Spinal cord (tissue), 10 donors: ENCODE results near the gene DCUN1D5. TPM values are rescaled to one million over a fixed set of nuclear protein-coding genes. Genes with fewer than 3 reads are reported as not detected.
"Not testable (repeated sequence)": the region's sequence is repeated elsewhere in the genome, so short reads cannot be mapped to it uniquely, and the experiment has no call there.

Source experiments
- DNase-seq, 6 donors: peaks; one replicate each; pipeline versions ENCODE4 v3.0.0 to v3.0.0-alpha.2; 2013 to 2015; ENCODE audit warnings: low spot score in 6 of 6, low read depth in 4 of 6
- H3K27ac ChIP-seq: one replicate; pipeline ENCODE4 v1.5.1; 2013; ENCODE audit warnings: low read depth, low read length, control low read depth
- H3K27me3 ChIP-seq: one replicate; pipeline ENCODE4 v1.6.1; 2013; ENCODE audit warnings: low read length; ENCODE audit not compliant: control insufficient read depth, insufficient read depth
- H3K36me3 ChIP-seq: one replicate; pipeline ENCODE4 v1.6.1; 2013; ENCODE audit warnings: low read length; ENCODE audit not compliant: control insufficient read depth, insufficient read depth
- H3K4me1 ChIP-seq: one replicate; pipeline ENCODE4 v1.6.1; 2013; ENCODE audit warnings: low read length; ENCODE audit not compliant: control insufficient read depth, insufficient read depth
- H3K4me3 ChIP-seq: one replicate; pipeline ENCODE4 v1.5.1; 2013; ENCODE audit warnings: low read depth, low read length, control low read depth
- H3K9me3 ChIP-seq: one replicate; pipeline ENCODE4 v1.6.1; 2013; ENCODE audit warnings: low read length; ENCODE audit not compliant: control insufficient read depth, insufficient read depth
- WGBS: methylation state at CpG from one replicate; pipeline ENCODE4 v1.1.5; 2013; ENCODE audit warnings: missing lambda C conversion rate; ENCODE audit not compliant: insufficient coverage; 5-methylcytosine and 5-hydroxymethylcytosine counted together
- polyA plus RNA-seq, 2 donors: library from polyadenylated mRNA; unstranded; fragments of 120-200 nt; gene quantifications; one replicate each; pipeline ENCODE4 v1.2.1, GENCODE V29; 2013; ENCODE audit not compliant: insufficient read length in 2 of 2
- total RNA-seq, 2 donors: library from RNA; depleted of rRNA in 1 of 2; stranded (reverse); fragments of 120-200 nt in 1 of 2; fragments of >200 nt in 1 of 2; gene quantifications; one replicate each; pipeline versions ENCODE4 v1.2.3 to v1.2.4, GENCODE V29; 2013 to 2014
- donor health status: healthy.

Gene DCUN1D5
- total and polyA plus RNA-seq, 4 donors = 30.8 to 42.7 (median 32.8) TPM

- Histone ChIP-seq H3K36me3 (no peaks in the 10 kb centered on the region), H3K9me3 (no peaks in the 10 kb centered on the region), H3K27me3 (no peaks in the 10 kb centered on the region), H3K4me1 (no peaks in the 10 kb centered on the region), H3K27ac (no peak overlapping the region), H3K4me3 (no peak overlapping the region)
- no CpG with 5 or more reads among the region's 2 CpGs for WGBS
- DNase-seq = no peak
Measured at GRCh38 chr11:103042161-103042560, 49.8 kb downstream of the DCUN1D5 start.

DNA sequence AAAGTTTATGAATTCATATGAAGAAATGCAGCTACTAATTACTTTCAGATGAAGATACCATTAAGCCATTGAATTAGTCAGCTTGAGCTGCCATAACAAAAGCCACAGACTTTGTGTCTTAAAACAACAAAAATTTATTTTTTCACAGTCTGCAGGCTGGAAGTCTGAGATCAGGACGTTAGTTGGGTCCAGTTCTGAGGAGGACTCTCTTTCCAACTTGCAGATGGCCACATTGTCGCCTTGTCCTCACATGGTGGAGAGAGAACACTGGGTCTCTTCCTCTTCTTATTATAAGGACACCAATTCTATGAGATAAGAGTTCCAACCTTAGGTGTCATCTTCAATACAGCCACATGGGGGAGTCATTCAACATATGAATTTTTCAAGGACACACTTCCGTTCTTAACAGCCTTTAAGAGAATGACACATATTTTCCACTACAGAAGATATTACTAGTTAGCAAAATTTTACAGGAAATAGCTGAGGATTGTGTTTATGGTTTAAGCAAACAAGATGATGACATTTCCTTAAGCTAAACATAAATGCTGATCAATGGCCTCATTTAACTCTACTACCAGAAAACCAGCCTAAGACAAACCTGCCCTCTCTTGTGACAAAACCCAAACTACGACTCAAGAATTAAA lies 56.0 kb downstream of the DCUN1D5 start:
- no peak overlapping the region for H3K4me3 ChIP-seq
- peak in 2 of 6 donors; percentile 20 to 30 for DNase-seq
- no peaks in the 10 kb centered on the region for H3K27me3 ChIP-seq
- H3K27ac ChIP-seq = no peak overlapping the region
- WGBS = no CpG with 5 or more reads among the region's 4 CpGs
- no peaks in the 10 kb centered on the region for H3K4me1 ChIP-seq
- H3K36me3 ChIP-seq = no peaks in the 10 kb centered on the region
- H3K9me3 ChIP-seq = no peaks in the 10 kb centered on the region

DNA sequence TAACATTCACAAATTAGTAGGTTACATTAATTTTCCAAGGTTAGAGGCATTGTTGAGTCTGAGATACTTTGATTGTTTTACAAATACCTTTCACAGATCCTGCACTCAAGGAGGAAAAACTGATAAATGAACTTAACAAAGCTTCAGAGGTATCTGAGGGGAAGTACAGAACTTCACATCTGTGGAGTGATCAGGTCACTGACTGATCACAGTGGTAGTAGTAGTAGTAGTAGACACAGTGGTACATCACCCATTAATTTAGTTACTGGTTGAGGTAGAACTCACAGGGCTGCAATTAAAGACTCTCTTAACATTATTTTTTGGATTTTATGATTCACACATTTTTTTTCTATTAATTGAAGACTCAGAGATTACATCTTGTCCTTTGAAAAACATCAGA lies 56.7 kb downstream of the DCUN1D5 start:
- Histone ChIP-seq H3K4me1 (no peaks in the 10 kb centered on the region), H3K27me3 (no peaks in the 10 kb centered on the region), H3K9me3 (no peaks in the 10 kb centered on the region), H3K4me3 (no peak overlapping the region), H3K36me3 (no peaks in the 10 kb centered on the region), H3K27ac (no peak overlapping the region)
- DNase-seq = no peak

GRCh38 chr11:103031834-103032233 lies 60.1 kb downstream of the DCUN1D5 start:
- H3K4me1 ChIP-seq = no peaks in the 10 kb centered on the region
- H3K36me3 ChIP-seq = no peaks in the 10 kb centered on the region
- WGBS = 100% methylated on average over 1 of the region's 2 CpGs
- no peak overlapping the region for H3K27ac ChIP-seq
- no peaks in the 10 kb centered on the region for H3K27me3 ChIP-seq
- no peak for DNase-seq
- H3K4me3 ChIP-seq = no peak overlapping the region
- peaks cover 1% of the 10 kb centered on the region for H3K9me3 ChIP-seq

DNA sequence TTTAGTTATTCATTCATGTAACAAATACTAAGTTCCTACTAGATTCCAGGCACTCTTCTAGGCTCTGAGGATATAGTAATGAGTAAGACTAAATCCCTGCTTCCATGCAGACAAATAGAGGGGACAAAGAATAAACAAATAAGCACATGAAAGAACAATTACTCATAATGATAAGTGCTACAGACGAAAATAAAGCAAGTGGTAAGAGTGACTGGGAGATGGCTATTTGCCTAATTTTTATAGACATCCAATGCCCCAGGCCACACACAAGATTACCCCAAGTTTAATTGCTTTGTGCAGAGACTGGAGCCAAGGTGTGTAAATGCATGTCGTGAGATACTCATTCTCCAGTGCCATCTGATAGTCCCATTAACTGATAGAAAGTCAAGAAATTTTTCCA lies 62.6 kb downstream of the DCUN1D5 start:
- H3K4me1 ChIP-seq = no peaks in the 10 kb centered on the region
- no peak overlapping the region for H3K27ac ChIP-seq
- H3K4me3 ChIP-seq = no peak overlapping the region
- no peak for DNase-seq
- H3K27me3 ChIP-seq = no peaks in the 10 kb centered on the region
- peaks cover 1% of the 10 kb centered on the region for H3K9me3 ChIP-seq
- H3K36me3 ChIP-seq = no peaks in the 10 kb centered on the region
- no CpG with 5 or more reads among the region's 2 CpGs for WGBS

GRCh38 chr11:103028304-103029020 lies 63.5 kb downstream of the DCUN1D5 start:
- H3K4me1 ChIP-seq, H3K36me3 ChIP-seq, H3K4me3 ChIP-seq, H3K27ac ChIP-seq, H3K9me3 ChIP-seq, H3K27me3 ChIP-seq, DNase-seq: not testable (repeated sequence)
- WGBS = no CpG with 5 or more reads among the region's 7 CpGs

- no peak overlapping the region for H3K4me3 ChIP-seq
- H3K27me3 ChIP-seq = no peaks in the 10 kb centered on the region
- DNase-seq = no peak
- H3K4me1 ChIP-seq = no peaks in the 10 kb centered on the region
- 86% methylated on average over 3 of the region's 3 CpGs for WGBS
- H3K9me3 ChIP-seq = peaks cover 1% of the 10 kb centered on the region
- no peak overlapping the region for H3K27ac ChIP-seq
- H3K36me3 ChIP-seq = no peaks in the 10 kb centered on the region
Measured at GRCh38 chr11:103024086-103024485, 67.9 kb downstream of the DCUN1D5 start.

- Histone ChIP-seq H3K27ac (no peak overlapping the region), H3K4me1 (no peaks in the 10 kb centered on the region), H3K27me3 (no peaks in the 10 kb centered on the region), H3K4me3 (no peak overlapping the region), H3K36me3 (no peaks in the 10 kb centered on the region), H3K9me3 (no peaks in the 10 kb centered on the region)
- no peak for DNase-seq
- no CpG with 5 or more reads among the region's 1 CpG for WGBS
Measured at GRCh38 chr11:103016031-103016430, 75.9 kb downstream of the DCUN1D5 start.

DNA sequence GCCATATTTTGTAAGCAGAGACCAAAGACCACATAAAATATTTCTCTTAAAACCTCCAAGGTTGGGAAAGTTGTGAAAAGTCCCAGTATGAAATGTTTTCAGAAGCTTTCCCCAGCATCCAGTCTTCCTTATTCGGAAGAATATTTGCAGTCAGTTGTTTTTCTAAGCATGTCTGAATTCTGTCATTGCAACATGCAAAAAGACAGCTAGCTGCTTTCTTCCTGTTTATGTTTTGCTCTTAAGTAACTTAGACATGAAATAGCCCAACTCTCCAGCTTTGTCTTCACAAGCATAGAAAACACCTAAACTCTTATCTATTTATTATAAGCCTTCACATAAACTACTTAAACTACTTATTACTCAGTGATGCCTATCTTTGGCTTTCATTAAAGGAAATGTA lies 78.5 kb downstream of the DCUN1D5 start:
- Histone ChIP-seq H3K4me1 (no peaks in the 10 kb centered on the region), H3K27ac (no peak overlapping the region), H3K36me3 (no peaks in the 10 kb centered on the region), H3K27me3 (no peaks in the 10 kb centered on the region), H3K9me3 (peaks cover 2% of the 10 kb centered on the region), H3K4me3 (no peak overlapping the region)
- no peak for DNase-seq
- no CpG with 5 or more reads among the region's 1 CpG for WGBS
